T follicular helper cell (primary cell): ENCODE data around the gene IL12A.

Source experiments
- DNase-seq: peaks from one replicate; pipeline ENCODE4 v3.0.0-alpha.2; 2020; ENCODE audit warnings: low read depth

Gene IL12A

GRCh38 chr3:160027541-160028195, 39.0 kb downstream of the IL12A start:
- DNase-seq = no peak

GRCh38 chr3:160035757-160036156, 47.1 kb downstream of the IL12A start:
- no peak for DNase-seq

GRCh38 chr3:160038862-160039562, 50.4 kb downstream of the IL12A start:
- no peak for DNase-seq

- no peak for DNase-seq
Observed at GRCh38 chr3:160040181-160040580, 51.5 kb downstream of the IL12A start.

- no peak for DNase-seq
Observed at GRCh38 chr3:160041465-160041864, 52.8 kb downstream of the IL12A start.

GRCh38 chr3:160044121-160044520, 55.5 kb downstream of the IL12A start:
- DNase-seq = no peak
